Brain microvascular endothelial cell (primary cell): ENCODE data around the gene ARRDC2.

Experiments
- DNase-seq: peaks from one replicate; pipeline ENCODE4 v3.0.0-alpha.2; 2020
- H3K27ac ChIP-seq: fragments of 250-450 bp; sonication (Bioruptor Pico); 2 replicates; pipeline ENCODE4 v1.5.1; 2020; ENCODE audit warnings: mild to moderate bottlenecking, moderate library complexity
- H3K27me3 ChIP-seq: fragments of 250-450 bp; sonication (Bioruptor Pico); replicated peaks from 2 replicates; pipeline ENCODE4 v1.5.1; 2020; ENCODE audit warnings: mild to moderate bottlenecking
- H3K36me3 ChIP-seq: fragments of 250-450 bp; sonication (Bioruptor Pico); replicated peaks from 2 replicates; pipeline ENCODE4 v1.5.1; 2020; ENCODE audit warnings: mild to moderate bottlenecking
- H3K4me3 ChIP-seq: 2 replicates; pipeline ENCODE4 v1.5.1; 2011; ENCODE audit warnings: low read depth, mild to moderate bottlenecking, control low read depth, low read length, moderate library complexity
- CTCF ChIP-seq: IDR thresholded peaks from 2 replicates; pipeline ENCODE4 v1.5.1; 2011; ENCODE audit warnings: low read depth, mild to moderate bottlenecking, moderate library complexity, low read length, control low read depth, inconsistent platforms; ENCODE audit errors: missing control alignments
- in situ Hi-C: cut with HindIII; loops from 2 replicates; pipeline ENCODE4 v1.10.0; 2017; ENCODE audit warnings: low sequenced_read_pairs, low pct_ligation_motif_present

The ARRDC2 gene

GRCh38 chr19:17967257-17968051 is 40.5 kb upstream of the ARRDC2 start:
- Histone ChIP-seq H3K27me3 (peaks cover 35% of the 10 kb centered on the region), H3K4me3 (no peak overlapping the region), H3K36me3 (no peaks in the 10 kb centered on the region), H3K27ac (no peak overlapping the region)
- in situ Hi-C loops = no loop called here
- no peak for DNase-seq
- no peak for TF ChIP-seq CTCF

GRCh38 chr19:17968362-17968761 is 39.6 kb upstream of the ARRDC2 start:
- DNase-seq = no peak
- H3K4me3 ChIP-seq = no peak overlapping the region
- H3K36me3 ChIP-seq = no peaks in the 10 kb centered on the region
- peaks cover 35% of the 10 kb centered on the region for H3K27me3 ChIP-seq
- in situ Hi-C loops = no loop called here
- H3K27ac ChIP-seq = no peak overlapping the region
- no peak for TF ChIP-seq CTCF

- H3K4me3 ChIP-seq = no peak overlapping the region
- H3K27ac ChIP-seq = no peak overlapping the region
- no peaks in the 10 kb centered on the region for H3K36me3 ChIP-seq
- TF ChIP-seq CTCF = no peak
- in situ Hi-C loops = no loop called here
- DNase-seq = no peak
- peaks cover 30% of the 10 kb centered on the region for H3K27me3 ChIP-seq
Observed at GRCh38 chr19:17969096-17969792, 38.7 kb upstream of the ARRDC2 start.

- H3K4me3 ChIP-seq = no peak overlapping the region
- in situ Hi-C loops = no loop called here
- no peak for TF ChIP-seq CTCF
- no peaks in the 10 kb centered on the region for H3K36me3 ChIP-seq
- peaks cover 11% of the 10 kb centered on the region for H3K27me3 ChIP-seq
- no peak overlapping the region for H3K27ac ChIP-seq
- no peak for DNase-seq
Observed at GRCh38 chr19:17972230-17972629, 35.7 kb upstream of the ARRDC2 start.

- Histone ChIP-seq H3K4me3 (no peak overlapping the region), H3K27me3 (peaks cover 2% of the 10 kb centered on the region), H3K27ac (no peak overlapping the region), H3K36me3 (no peaks in the 10 kb centered on the region)
- no peak for TF ChIP-seq CTCF
- in situ Hi-C loops = no loop called here
- DNase-seq = no peak
Observed at GRCh38 chr19:17973759-17974158, 34.2 kb upstream of the ARRDC2 start.
